ENCODE results near the gene CCDC32. TPM values are rescaled to one million over a fixed set of nuclear protein-coding genes. Genes with fewer than 3 reads are reported as not detected.

The CCDC32 gene
- total RNA-seq, 1 donor from 2014 or later = 28.3 TPM

- no peak for TF ChIP-seq CTCF (IDR thresholded peaks at IDR 0.05)
- Mint-ChIP-seq H3K4me3 (ENCODE audit: unreplicated experiment) (no peak overlapping the region), H3K36me3 (ENCODE audit: unreplicated experiment) (no peaks in the 10 kb centered on the region), H3K9me3 (ENCODE audit: unreplicated experiment) (no peaks in the 10 kb centered on the region), H3K4me1 (ENCODE audit: unreplicated experiment) (peaks cover 13% of the 10 kb centered on the region), H3K27me3 (ENCODE audit: unreplicated experiment) (no peaks in the 10 kb centered on the region), H3K27ac (ENCODE audit: unreplicated experiment) (no peak overlapping the region)
- DNase-seq (ENCODE audit: extremely low spot score, unreplicated experiment) = no peak
These were observed 33.3 kb upstream of the CCDC32 start for GRCh38 chr15:40598126-40598525.

- Mint-ChIP-seq H3K4me1 (ENCODE audit: unreplicated experiment) (peaks cover 13% of the 10 kb centered on the region), H3K36me3 (ENCODE audit: unreplicated experiment) (no peaks in the 10 kb centered on the region), H3K4me3 (ENCODE audit: unreplicated experiment) (no peak overlapping the region), H3K27ac (ENCODE audit: unreplicated experiment) (no peak overlapping the region), H3K27me3 (ENCODE audit: unreplicated experiment) (no peaks in the 10 kb centered on the region), H3K9me3 (ENCODE audit: unreplicated experiment) (no peaks in the 10 kb centered on the region)
- no peak for DNase-seq (ENCODE audit: extremely low spot score, unreplicated experiment)
- no peak for TF ChIP-seq CTCF (IDR thresholded peaks at IDR 0.05)
These were observed 32.2 kb upstream of the CCDC32 start for GRCh38 chr15:40597024-40597423.

- DNase-seq (ENCODE audit: extremely low spot score, unreplicated experiment) = no peak
- no peaks in the 10 kb centered on the region for H3K9me3 Mint-ChIP-seq (ENCODE audit: unreplicated experiment)
- H3K4me1 Mint-ChIP-seq (ENCODE audit: unreplicated experiment) = peaks cover 13% of the 10 kb centered on the region
- no peak overlapping the region for H3K4me3 Mint-ChIP-seq (ENCODE audit: unreplicated experiment)
- H3K27ac Mint-ChIP-seq (ENCODE audit: unreplicated experiment) = no peak overlapping the region
- H3K27me3 Mint-ChIP-seq (ENCODE audit: unreplicated experiment) = no peaks in the 10 kb centered on the region
- H3K36me3 Mint-ChIP-seq (ENCODE audit: unreplicated experiment) = no peaks in the 10 kb centered on the region
- TF ChIP-seq CTCF (IDR thresholded peaks at IDR 0.05) = no peak
These were observed 30.9 kb upstream of the CCDC32 start for GRCh38 chr15:40595773-40596172.

GRCh38 chr15:40595219-40595618 lies 30.4 kb upstream of the CCDC32 start:
- Mint-ChIP-seq H3K4me3 (ENCODE audit: unreplicated experiment) (peak overlapping the region; percentile 94), H3K4me1 (ENCODE audit: unreplicated experiment) (peaks cover 12% of the 10 kb centered on the region), H3K27me3 (ENCODE audit: unreplicated experiment) (no peaks in the 10 kb centered on the region), H3K36me3 (ENCODE audit: unreplicated experiment) (no peaks in the 10 kb centered on the region), H3K9me3 (ENCODE audit: unreplicated experiment) (no peaks in the 10 kb centered on the region), H3K27ac (ENCODE audit: unreplicated experiment) (peak overlapping the region; percentile 100)
- no peak for DNase-seq (ENCODE audit: extremely low spot score, unreplicated experiment)
- TF ChIP-seq CTCF (IDR thresholded peaks at IDR 0.05) = no peak

GRCh38 chr15:40594429-40594836 lies 29.6 kb upstream of the CCDC32 start:
- DNase-seq (ENCODE audit: extremely low spot score, unreplicated experiment) = peak; percentile 87
- Mint-ChIP-seq H3K4me1 (ENCODE audit: unreplicated experiment) (peaks cover 16% of the 10 kb centered on the region), H3K27me3 (ENCODE audit: unreplicated experiment) (no peaks in the 10 kb centered on the region), H3K36me3 (ENCODE audit: unreplicated experiment) (no peaks in the 10 kb centered on the region), H3K9me3 (ENCODE audit: unreplicated experiment) (no peaks in the 10 kb centered on the region), H3K4me3 (ENCODE audit: unreplicated experiment) (peak overlapping the region; percentile 94), H3K27ac (ENCODE audit: unreplicated experiment) (peak overlapping the region; percentile 100)
- peak; percentile 22 for TF ChIP-seq CTCF (IDR thresholded peaks at IDR 0.05)
